Hippocampal formation (tissue), 2 donors: Measurements from ENCODE around the gene ANKHD1.

Source experiments
- DNase-seq, 2 donors: peaks; one replicate each; lab custom pipeline; 2025; lab: John Stamatoyannopoulos, UW

Gene ANKHD1

DNA sequence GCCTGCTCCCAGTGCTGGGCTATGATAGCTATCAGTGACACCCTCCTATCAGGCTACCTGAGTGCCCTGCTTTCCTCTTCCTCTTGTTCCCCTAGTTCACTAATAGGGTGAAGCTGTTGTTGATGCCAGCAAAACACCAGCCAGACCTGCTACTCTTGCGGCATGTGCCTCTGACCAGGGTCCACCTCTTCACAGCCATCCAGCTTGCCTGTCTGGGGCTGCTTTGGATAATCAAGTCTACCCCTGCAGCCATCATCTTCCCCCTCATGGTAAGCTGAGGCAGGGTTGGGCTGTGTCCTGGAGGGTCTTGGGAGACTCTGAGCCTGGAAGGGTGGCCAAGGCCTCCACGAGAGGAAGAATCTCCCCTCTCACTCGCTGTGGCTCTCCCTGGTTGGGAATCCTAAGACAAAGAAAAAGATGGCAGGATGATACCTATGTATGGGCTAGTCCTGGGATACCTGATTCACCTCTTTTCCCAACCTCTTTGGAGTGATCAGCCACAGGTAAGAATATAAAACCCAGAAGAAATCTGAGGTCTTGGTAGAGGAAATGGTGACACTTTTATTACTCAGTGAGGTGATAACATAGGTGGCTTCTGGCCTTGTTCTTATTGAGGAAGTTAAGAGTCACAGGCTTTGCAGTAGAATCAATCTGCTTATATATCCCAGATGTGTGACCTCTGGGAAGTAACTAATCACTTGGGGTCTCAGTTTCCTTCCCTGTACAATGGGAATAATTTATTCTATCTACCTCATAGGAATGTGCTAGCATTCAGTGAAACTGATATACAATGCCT is 30.1 kb upstream of the ANKHD1 start:
- DNase-seq = no peak

DNA sequence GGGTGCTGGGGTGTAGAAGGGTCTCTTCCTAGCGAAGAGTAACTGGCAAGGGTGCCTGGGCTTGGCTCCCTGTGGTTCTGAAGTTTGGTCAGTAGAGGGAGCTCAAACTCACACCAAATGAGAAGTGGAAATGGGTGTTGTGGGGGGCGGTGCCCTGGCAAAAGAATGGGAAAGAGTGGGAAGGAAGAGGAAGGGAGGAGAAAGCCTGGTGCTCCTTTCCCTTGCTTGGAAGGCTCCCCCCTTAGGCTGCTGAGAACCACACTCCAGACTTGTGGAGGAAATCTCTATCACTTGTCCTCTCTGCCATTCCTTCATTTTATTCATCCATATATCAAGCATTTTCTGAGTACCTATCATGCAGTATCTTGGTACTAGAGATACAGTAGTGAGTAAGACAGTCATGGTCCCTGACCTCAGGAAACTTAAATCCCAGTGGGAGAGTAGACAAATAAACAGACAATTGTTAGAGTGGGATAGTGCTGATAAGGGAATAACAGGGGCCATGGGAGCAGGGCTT is 28.6 kb upstream of the ANKHD1 start:
- DNase-seq = peak; percentile 42 to 72

DNA sequence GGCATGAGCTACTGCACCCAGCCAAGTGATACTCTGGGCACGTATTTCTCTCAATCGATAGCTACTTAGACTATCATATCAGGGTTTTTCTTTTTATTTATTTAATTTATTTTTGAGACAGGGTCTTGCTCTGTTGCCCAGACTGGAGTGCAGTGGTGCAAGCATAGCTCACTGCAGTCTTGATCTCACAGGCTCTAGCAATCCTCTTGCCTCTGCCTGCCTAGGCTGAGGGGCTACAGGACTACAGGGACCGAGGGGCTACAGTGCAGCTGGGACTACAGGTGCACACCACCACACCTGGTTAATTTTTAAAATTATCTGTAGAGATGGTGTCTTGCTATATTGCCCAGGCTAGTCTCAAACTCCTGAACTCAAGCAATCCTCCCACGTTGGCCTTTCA is 20.3 kb upstream of the ANKHD1 start:
- no peak for DNase-seq

DNA sequence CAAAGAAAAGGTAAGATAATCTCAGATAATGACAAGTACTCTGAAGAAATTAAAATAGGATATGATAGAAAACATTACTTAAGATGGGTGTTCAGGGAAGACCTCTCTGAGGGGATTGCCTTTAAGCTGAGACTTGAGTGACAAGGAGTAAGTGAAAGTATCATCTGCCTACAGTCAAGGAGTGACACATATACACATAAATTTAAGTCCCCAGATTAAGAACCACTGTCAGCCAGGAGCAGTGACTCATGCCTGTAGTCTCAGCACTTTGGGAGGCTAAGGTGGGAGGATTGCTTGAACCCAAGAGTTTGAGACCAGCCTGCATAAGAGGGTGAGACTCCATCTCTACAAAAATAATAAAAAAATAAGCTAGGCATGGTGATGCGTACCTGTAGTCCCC is 19.7 kb upstream of the ANKHD1 start:
- DNase-seq = no peak

DNA sequence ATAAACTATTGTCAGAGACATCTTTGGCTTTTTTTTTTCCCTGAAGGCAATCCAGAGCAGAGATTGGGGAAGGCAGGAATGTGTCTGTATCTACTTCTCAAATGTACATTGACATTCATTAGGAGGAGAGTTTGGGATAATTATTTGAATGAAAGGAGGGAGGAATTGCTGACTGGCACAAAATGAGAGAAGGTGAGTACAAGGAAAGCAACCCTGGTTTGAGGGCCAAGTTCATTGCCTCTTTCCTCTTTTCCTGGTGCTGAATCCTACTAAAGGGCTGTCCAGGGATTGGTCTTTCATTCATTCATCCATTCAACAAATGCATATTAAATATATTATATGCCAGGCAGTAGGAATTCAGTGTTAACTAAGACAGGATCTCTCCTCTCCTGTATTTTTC is 18.8 kb upstream of the ANKHD1 start:
- DNase-seq = no peak

DNA sequence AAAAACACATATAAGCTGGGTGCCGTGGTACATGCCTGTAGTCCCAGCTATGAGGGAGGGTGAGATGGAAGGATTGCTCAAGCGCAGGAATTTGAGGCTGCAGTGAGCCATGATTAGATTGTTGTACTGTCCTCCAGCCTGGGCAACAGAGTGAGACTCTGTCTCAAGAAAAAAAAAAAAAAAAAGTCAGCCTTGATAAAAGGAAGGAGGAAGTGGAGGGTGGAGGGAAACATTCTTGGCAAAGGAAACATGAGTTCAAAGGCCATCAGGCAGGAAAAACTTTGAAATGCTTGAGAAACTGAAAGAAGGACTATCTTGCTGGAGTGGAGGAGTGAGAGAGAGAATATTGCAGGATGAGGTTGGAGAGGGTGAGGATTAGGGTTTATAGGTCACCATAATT is 18.3 kb upstream of the ANKHD1 start:
- no peak for DNase-seq

DNA sequence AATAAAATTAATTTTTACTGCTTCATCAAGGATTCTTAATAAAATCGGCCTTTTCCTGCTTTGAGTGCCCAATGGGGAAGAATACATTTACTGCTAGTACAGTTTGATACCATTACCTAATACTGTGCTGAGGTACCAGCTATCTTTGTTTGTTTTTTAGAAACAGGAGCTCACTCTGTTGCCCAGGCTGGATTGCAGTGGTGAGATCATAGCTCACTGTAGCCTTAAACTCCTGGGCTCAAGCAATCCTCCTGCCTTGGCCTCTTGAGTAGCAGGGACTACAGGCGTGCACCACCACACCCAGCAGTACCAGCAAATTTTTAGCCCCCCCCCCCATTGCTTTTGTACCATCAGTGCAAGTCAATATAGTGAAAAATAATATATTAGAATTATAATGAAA is 13.6 kb upstream of the ANKHD1 start:
- DNase-seq = no peak

DNA sequence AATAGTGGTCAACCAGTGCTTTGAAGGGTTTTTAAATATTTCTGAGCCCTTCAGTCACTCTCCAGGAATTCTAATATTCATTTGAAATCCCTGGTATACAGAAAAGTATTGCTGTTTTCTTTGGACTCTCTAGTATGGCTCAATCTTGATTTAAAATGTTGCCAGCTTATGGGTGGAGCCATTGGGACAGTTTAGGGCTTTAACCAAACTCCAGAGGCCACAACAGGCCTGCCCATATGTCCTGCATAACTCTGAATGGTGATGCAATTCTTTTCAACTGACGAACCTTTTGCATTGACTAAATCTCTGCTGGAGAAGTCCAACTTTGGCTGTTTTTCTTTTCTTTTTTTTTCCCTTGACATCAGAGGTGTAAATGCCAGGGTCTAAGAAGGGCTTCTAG is 10.3 kb upstream of the ANKHD1 start:
- DNase-seq = no peak

DNA sequence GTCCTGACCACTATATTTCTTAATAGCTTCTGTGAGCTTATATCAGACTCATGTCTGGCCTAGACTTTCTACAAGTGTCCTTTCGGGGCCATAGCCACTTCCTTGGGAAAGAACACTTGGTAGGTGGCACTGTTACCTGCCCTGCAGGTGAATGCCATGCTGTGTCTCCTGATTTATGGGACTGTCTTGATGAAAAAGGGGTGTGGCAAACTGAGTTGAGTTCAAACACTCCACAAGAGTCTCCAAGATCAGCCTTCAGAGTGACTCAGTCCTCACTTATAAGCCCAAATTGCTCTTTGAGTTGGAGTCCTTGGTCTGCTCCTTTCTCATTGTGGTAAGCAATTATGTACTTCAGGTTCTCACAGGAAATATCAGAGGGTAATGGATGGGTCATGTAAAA is 9.9 kb upstream of the ANKHD1 start:
- DNase-seq = no peak

DNA sequence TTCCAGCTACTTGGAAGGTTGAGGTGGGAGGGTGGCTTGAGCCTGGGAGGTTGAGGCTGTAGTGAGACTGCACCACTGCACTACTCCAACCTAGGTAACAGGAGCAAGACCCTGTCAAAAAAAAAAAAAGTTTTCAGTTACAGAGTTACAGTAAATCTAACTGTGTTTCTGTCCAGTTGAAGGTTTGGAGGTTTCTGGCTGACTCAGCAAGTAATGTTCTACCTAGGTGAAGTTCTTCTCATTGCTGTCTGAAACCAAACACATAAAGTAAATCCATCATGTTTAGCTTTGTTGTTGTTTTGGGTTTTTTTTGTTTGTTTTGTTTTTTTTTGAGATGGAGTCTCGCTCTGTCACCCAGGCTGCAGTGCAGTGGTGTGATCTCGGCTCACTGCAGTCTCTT is 7.9 kb upstream of the ANKHD1 start:
- DNase-seq = no peak

DNA sequence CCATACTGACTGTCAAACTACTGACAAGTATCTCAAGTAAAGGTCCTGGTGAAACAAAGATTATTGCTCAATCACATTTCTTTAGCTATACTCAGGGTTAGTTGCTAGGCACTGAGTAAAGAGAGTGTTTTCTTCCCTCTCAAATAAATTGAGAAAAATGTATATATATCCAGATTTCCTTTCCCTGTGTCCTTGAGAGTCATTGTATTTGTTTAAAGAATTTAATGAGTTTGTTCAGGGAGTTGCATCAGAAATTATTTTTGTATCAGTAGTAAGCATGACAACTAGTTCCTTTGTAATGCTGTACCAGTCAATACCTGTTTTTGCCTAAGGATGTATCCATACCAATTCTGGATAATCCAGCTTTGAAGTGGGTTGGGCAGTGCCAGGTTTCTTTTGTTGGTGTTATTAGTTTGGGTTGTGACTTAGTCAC is 3.2 kb upstream of the ANKHD1 start:
- no peak for DNase-seq

DNA sequence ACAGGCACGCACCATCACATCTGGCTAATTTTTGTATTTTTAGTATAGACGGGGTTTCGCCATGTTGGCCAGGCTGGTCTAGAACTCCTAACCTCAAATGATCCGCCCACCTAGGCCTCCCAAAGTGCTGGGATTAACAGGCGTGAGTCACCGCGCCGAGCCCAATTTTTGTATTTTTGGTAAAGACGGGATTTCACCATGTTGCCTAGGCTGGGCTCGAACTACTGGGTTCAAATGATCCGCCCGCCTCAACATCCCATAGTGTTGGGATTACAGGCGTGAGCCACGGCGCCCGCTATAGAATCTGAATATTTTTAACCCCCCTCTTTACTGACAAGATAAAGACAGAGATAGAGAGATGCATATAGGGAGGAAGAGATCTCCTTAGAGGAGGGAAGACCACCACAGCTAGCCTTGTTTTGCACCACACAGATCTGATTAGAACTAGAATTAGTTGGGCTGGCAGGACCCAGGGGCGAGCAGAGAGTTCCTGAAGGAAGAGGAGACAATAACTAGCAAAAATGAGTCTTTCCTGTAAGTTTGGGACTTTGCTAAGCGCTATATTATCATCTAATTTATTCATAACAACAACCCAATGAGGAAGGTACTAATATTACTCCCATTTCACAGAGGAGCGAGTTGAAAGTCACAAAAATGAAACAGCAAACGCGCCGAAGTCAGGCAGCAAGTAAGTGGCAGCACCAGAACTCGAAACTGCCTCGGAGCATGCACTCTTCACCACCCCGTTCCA is 1.5 kb upstream of the ANKHD1 start:
- DNase-seq = no peak

DNA sequence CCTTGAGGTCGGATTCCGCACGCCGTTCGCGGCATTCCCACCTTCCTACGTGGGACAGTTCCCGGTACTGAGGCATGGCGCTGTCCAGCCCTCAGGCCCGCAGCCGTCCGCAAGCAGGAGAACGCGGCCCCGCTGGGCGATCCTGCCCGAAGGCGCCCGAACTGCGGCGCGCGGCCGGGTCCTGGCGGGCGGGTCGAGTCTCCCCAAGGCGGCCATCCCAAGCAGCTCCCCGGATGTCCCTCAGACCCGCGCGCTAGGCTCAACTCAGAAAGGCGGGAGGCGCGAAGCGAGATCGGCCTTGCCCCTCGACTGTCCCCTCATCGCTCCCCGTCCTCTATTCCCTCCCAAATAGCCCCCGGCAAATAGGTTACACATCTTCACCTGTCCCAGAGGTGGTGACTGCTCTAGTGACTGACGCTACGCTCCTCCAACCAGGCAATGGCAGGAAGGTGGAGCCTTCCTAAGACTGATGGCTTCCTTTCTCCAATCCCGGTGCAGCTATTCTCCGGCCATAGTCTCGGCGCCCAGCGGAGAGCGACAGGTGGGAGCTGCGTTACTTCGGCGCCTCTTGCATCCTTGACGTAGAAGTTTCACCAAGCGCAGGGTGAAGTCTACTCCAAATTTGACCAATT is 787 bp upstream of the ANKHD1 start:
- DNase-seq = peak; percentile 96

DNA sequence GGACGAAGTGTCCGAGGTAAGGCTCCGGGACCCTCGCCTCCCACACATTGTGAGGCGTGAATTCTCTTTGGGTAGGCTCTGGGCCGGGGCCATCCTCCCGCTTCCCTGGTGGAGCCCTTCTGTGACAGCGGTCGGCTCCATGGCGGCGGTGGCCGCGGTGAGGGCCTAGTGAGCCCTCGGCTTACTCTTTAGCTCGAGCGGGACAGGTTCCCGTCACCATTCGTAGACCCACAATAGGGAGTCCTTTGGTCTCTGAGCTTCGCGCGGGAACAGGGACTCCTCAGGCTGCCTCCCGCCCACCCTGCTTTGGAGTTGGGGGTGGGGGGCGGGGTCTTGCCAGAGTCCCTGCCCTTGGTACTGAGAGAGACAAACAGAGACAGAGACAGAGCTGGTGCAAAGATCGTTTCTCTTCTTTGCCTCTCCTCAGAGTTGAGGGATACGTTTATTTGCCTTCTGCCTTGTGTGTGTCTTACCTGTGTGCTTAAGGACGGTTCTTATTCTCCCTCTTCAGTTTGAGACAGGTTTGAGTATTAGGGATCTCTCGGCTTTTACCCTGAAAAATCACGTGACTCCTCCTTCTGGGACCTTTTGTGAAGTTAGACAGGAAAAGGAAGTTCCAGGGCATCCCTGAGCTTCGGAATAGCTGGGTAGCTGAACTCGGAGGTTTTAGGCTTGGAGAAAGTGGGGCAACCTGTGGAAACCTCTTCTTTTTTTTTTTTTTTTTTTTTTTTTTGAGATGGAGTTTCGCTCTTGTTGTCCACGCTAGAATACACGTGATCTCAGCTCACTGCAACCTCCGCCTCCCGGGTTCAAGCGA is 833 bp downstream of the ANKHD1 start:
- DNase-seq = peak in 1 of 2 donors; percentile 14

DNA sequence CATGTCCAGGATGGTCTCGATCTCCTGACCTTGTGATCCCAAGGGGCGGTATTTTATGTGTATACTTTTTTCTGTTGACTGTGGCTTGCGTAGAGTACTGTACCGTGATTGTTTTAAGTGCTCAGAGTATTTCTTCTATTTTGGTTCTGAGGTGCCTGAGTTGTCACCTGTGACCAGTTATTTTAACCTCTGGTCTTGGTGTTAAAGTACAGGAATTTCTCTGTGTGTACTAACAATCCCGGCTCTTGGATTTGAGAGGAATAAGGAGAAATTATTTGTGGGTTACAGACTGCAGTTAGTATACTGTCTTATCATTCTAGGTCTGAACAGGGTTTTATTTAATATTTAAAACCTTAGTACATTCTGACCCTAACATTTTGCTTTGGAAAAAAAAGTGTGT is 2.0 kb downstream of the ANKHD1 start:
- no peak for DNase-seq

DNA sequence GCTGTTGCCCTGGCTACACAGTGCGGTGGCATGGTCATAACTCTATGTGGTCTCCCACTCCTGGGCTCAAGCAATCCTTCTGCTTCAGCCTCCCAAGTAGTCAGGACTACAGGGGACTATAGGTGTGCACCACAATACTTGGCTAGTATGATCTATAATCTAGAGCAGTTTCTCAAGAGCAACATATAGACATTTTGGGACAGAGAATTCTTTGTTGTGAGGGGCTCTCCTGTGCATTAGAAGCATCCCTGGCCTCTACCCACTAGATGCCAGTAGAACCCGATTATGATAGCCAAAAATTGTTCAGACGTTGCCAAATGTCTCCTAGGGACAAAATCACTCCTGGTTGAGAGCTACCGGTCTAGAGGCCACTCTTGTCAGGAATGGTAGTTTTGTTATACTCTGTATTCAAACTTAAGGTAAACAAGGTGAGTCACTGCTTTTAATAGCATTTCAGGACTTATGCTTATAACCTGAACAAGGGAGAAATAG is 7.2 kb downstream of the ANKHD1 start:
- no peak for DNase-seq

DNA sequence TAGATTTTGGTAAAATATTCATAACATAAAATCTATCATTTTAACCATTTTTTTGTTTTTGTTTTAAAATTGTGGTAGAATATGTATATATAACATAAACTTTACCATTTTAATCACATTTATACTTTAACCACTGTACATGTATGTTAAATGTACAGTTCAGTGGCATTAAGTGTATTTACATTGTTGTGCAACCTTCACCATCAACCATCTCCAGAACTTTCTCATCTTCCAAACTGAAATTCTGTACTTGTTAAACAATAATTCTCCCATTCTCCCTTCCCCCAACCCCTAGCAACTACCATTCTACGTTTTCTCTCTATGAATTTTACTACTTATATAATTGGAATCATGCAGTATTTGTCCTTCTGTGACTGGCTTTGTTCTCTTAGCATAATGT is 11.6 kb downstream of the ANKHD1 start:
- no peak for DNase-seq

DNA sequence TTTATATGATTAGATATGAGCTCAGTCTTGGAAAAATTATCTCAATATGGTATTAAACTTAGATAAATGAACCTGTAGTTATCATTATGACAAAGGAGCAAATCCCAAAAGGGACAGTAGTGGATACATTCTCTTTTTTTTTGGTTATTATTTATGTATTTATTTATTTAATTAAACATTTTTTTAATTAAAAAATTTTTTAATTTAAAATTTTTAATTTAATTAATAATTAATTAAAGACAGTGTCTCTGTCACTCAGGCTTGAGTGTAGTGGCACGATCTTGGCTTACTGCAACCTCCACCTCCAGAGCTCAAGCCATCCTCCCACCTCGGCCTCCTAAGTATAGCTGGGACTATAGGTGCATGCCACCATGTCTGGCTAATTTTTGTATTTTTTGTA is 15.6 kb downstream of the ANKHD1 start:
- DNase-seq = no peak

DNA sequence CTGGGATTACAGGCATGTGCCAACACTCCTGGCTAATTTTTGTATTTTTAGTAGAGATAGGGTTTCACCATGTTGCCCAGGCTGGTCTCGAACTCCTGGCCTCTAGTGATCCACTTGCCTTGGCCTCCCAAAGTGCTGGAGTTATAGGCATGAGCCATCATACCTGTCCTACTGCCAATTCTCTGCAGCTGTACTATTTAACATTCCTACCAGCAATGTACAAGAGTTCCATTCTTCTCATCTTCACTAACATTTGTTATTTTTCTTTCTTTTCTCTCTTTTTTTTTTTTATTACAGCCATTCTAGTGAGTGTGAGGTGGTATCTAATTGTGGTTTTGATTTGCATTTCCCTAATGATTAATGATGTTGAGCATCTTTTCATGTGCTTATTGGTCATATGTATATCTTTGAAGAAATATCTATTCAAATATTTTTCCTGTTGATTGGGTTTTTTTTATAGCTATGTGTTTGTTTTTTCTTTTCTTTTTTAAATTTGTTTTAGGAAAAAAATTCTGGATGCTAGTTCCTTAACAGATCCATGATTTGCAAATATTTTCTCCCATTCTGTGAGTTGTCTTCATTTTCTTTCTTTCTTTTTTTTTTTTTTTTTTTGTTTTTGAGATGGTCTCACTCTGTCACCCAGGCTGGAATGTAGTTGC is 17.4 kb downstream of the ANKHD1 start:
- DNase-seq = no peak

DNA sequence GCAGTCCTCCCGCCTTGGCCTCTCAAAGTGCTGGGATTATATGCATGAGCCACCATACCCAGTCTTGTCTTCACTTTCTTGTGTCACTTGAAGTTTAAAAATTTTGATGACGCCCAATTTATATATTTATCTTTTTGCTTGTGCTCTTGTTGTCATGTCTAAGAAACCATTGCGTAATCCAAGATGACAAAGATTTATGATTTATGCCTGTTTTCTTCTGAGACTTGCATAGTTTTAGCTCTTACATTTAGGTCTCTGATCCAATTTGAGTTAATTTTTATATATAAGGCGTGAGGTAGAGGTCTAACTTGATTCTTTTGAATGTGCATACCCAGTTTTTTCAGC is 18.6 kb downstream of the ANKHD1 start:
- DNase-seq = no peak

DNA sequence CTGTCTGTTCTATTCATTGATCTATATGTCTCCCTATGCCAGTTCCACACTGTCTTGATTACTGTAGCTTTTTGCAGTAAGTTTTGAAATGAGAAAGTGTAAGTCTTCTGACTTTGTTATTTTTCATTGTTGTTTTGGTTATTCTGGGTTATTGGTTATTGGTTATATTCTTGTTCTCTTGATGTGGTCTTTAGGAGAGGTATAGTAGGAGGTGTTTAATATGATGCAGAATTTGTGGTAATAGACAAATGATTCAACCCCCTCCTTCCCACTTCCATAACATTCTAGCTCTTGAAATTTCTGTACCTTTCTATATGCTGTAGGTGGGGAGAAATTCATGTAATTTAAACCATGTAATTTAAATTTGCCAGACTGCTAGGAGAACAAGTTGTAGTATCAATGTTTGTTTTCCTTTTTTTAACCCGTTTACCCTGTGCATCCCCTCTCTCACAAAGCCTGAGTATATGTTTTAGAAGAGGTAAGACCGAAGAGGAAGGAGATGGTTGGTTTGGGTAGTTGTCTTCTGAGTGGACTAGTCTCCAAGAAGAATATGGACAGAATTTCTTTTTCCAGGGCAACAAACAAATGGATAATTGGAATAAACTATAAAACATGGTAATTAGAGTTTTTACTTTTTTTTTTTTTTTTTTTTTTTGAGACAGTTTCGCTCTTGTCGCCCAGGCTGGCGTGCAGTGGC is 19.2 kb downstream of the ANKHD1 start:
- no peak for DNase-seq
